HTERT RPE-1 (cell line): ENCODE measurements around the gene SMURF1.

ENCODE experiments used
- in situ Hi-C: fragments of 300-500 bp; cut with MboI; formaldehyde crosslinking; loops from 4 replicates; pipeline ENCODE4 v1.14.3; 2020; ENCODE audit warnings: low sequenced_read_pairs

SMURF1 gene

DNA sequence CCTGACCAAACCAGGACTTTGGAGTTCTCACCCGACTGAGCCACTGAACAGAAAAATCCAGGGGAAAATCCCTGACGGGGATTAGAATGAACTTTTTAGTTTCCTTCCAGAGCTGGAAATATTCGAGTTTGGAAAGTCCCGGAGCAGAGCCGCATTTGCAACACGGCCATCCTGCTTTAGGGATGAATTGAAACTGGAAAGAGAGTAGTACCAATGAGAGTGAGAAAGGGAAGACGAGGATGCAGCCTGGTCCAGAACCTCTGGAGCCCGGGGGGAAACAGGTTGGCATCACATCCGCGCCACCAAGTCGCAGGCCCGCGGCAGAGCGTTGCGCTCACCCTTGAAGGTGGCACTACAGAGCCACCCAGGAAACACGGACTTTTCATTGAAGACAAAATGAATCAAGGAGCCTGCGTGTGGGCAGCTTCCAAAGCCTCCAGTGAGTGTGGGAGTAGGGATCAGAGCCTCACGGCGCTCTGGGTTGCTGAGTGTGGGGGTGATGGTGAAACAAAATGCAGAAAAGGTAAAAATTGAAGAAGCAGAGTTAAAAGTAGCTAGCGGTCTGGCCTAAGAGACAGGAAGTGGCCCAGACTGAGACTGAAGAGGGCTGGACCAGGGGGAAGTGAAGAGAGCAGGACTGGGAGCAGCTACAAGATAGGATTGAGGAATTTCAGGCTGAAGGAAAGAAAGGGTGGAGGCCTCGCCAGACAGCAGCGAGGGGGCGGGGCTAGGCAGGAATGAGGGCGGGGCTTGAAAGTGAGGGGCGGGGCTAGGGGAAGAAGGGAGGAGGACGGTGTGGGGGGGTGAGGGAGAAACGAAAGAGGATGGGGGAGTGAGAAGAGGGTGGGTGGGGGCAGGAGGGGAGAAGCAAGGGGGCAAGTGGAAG lies 1.8 kb downstream of the SMURF1 start:
- in situ Hi-C loops, result no loop called here

DNA sequence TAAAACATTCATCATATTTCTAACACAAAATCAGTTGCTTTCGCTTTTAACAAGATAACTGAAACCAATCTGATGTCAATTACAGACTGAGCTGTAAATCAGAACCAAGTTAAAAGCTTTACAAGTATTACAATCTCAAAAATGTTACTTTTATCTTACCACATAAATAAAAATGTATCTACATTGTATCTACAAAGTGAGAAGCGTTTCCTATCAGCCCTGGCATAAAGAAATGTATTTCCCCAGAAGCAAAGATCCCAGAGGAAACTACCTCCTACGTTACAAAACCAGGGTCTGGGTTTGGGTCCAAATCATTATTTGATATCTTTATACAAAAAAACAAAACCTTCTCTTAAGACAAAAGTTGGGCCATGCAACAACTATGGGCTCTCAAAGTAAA lies 2.6 kb downstream of the SMURF1 start:
- in situ Hi-C loops, result no loop called here

DNA sequence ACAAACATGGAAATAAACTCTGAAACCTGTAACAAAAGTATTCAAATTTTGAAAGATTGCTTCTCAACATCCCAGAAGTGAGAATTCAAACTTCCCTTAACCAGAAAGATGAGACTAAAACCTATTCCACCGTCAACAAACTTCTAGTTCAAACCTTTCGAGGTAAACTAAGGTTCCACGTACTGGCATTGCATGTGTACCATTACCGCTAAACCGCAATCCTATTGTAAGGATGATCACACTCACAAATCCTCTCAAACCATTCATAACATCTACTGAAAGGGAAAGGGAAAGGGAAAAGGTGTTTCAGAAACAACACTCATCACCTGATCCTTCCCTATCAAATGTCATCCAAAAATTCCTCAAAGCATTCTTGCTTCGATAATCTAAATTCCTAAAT lies 3.1 kb downstream of the SMURF1 start:
- in situ Hi-C loops, result no loop called here

DNA sequence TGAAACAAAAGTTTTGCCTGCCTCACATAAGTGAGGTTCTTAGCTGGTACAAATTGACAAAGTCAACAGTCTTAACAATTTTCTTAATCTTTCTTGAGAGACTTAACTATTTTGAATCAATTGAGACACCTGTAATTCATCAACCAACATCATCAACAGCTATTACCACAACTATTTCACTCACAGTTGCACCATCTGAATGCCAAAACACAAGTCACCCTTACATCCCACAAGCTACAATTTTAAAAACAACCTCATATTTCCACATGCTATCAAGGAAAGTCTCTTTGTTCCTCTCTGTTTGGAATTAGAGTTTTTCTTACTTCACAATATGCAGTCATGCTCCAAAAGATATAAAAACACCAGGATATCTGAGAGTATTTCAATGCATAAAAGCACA lies 4.9 kb downstream of the SMURF1 start:
- in situ Hi-C loops, result no loop called here

DNA sequence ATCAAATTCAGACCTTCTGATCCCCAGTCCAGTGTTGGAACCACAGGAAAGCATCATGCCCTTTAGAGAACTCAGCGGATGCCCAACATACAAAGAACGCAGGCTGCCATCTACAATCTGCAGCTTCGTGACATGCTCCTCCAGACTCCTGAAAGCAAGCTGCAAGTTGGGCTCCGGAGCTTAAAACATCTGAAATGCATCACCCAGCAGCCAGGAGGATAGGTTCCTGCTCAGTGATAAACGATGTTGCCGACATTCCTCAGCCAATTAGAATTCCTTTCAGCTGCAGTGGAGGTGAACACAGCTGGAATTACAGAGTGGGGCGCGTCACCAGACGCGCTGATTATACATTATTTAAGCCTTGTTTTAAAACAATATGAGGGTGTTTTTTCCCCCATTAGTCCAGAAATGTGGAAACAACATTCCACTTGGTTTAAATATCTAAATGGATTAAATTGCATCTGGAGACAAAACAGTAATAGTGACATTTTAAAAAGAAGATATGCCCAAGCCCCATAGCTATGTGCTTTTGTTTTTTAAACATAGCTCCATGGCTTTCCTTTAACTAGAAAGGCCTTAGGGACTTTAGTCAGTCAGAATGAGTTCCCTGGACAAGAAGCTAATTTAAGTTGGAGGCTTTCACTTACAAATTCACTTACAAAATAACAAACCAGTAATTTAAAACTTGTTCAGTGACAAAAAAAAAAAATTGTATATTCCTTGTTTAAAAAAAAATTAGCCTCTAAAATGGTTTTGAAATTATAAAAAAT lies 6.3 kb downstream of the SMURF1 start:
- in situ Hi-C loops, result no loop called here

DNA sequence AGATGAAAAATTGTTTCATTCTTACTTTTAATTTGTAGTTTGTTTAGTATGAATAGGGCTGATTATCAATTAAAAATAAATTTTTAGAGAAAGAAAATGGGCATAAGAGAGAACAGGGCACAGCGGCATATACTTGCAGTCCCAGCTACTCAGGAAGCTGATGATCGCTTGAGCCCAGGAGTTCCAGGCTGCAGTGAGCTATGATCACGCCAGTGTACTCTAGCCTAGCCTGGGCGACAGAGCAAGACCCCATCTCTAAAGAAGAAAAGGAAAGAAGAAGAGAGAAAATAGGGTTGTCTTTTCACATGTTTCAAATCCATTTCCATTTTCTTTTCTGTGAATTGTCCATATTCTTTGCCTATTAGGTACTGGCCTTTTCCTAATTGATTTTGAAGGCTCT lies 8.0 kb downstream of the SMURF1 start:
- in situ Hi-C loops, result no loop called here

DNA sequence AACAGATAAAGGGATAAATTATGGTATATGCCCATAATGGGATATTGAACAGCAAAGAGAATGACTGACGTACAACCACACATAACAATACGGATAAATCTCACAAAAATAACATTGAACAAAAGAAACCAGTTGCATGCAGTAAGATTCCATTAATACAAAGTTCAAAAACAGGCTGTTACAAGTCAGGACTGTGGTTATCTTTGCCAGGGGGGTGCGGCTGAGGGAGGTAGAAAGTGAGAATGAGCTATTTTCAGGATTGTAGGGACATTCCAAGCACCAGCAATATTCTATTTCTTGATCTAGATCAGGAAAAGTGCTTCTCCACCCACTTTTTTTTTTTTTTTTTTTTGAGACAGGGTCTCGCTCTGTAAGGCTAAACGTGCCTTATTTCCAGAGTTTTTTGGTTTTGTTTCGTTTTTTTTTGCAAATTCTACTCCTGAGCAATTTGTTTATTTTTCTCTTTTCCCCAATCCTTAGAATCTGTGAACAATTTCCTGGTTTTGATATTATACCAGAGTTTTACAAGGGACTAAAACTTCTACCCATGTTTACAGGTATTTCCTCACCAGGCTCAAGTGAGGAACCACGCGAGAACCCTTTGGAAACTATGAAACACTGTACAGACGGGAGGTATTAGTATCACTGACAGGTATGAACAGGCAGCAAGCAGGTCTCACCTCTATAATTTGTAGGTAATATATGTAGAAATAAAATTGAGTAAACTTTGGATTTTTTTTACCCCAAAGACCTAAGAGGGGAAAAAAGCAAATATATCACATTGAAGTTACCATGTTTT lies 9.9 kb downstream of the SMURF1 start:
- in situ Hi-C loops, result no loop called here

DNA sequence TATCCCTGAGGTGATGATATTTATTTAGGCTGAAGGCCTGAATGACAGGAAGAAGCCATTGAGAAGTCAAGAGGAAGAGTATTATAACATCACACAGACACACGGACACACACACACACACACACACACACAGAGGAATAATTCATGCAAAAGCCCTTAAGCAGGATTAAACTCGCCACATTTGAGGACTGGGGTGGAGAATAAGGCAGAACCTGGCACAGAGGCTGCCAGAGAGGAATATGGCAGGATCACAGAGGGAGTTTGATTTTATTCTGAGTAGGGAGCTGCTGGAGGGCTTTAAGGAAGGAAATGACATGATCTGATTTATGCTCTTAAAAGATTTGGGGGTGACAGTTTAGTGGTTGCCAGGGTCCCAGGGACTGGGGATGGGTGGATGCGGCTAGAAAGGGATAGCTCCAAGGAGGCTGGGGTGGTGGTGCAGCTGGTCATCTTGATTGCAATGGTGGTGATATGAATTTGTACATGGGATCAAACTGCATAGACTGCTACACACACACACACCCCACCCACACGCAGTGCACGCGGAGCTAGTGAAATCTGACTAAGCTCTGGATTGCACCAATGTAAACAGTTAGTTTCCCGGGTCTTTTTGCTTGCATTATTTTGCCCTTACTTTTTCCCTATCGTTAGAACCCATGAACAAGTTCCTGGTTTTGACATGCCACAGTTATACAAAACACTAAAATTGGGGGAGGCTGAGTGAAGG lies 11.2 kb downstream of the SMURF1 start:
- in situ Hi-C loops, result no loop called here

DNA sequence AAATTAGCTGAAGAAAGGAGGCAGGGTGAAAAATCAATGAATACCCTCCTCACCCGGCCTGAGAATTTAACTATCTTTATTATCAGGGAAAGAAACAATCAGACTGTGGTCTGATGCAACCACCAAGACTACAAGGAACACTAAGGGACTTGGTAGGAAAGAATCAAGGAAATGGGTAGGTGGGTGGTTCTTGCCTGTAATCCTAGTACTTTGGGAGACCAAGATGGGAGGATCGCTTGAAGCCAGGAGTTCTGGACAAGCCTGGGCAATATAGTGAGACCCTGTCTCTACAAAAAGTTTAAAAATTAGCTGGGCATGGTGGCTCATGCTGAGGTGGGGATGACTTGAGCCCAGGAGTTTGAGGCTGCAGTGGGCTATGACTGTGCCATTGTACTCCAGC lies 12.6 kb downstream of the SMURF1 start:
- in situ Hi-C loops, result no loop called here

DNA sequence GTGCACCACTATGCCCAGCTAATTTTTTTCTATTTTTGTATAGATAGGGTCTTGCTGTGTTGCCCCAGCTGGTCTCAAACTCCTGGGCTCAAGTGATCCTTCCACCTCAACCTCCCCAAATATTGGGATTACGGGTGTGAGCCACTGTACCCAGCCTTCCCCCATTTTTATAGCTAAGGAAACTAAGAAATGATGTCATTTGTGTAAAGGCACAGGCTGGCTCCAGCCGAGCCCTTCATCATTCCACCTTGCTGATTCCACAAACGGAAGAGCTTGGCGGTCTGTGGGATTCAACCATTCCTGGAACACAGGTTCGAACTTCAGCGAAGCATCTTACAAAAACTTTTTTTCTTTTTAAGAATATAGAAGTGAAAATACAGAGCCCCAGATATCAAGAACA lies 14.4 kb downstream of the SMURF1 start:
- in situ Hi-C loops, result no loop called here

DNA sequence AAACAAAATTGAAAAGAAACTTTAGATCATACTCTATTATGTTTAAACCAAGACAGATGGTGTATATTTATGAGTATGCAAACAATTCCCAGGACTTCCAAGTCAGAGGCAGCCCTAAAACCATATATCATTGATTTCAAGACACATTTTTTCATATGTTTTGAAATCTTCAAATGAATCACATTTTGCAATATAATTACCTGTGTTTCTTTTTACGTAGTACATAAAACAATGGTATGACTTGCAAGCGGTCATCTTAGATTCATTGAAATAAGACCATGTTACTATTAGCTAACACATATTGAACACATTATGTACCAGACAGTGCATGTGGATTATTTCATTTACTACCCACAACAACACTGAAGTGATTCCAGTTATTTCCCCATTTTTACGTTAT lies 14.9 kb downstream of the SMURF1 start:
- in situ Hi-C loops, result no loop called here

DNA sequence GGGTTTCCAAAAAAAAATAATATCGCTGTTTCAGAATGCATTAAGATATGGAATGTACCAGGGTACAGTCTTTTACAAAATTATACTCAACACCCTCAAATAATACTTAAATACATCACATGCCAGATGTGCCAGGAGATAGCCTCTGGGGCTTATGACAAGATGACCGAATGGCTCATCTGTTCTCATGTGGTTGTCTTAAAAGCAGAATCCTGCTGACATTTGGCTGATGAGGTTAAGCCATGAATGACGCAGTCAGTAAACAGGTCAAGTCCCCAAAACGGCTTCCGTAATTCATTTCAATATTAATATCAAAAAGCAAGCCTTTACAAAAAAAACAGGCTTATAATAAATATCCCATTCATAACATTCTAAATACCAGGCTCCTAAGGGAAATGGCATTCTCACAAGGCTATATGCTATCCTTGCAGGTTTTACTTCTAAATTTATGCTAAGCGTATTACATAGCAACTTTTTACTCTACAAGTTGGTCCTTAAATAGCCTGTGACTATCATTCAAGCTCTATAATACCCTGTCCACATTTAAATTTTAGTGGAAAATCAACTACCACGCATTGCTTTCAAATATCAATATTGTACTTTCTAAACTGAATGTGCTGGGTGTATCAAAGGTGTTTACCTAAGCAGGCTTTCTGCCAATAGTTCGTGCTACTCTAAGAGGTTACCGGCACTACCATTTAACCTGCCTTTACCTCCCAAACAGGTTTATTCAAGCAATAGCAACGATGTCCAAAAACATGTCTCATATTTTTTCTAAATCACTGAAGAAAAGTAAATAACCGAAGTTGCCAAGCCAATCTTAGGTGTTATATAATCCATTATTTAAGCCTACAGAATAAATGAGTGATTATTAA lies 15.6 kb downstream of the SMURF1 start:
- in situ Hi-C loops, result no loop called here

DNA sequence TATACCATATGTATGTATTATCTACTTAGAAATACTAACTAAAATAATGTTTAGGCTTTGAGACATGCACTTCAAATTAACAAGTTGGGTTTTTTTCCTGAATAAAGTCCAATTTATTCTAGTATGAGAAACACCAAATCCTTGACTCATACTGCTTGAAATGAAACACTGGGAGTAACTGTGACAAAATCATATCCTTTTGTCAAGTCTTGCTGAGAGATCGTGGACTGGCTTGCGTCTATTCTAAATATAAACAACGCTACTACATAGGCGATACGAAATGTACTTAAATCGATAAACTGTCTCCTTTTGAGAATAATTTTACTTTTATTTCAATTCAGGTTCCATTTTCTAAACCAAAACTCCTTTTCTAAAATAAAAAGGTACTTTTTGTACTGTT lies 16.3 kb downstream of the SMURF1 start:
- in situ Hi-C loops, result no loop called here

DNA sequence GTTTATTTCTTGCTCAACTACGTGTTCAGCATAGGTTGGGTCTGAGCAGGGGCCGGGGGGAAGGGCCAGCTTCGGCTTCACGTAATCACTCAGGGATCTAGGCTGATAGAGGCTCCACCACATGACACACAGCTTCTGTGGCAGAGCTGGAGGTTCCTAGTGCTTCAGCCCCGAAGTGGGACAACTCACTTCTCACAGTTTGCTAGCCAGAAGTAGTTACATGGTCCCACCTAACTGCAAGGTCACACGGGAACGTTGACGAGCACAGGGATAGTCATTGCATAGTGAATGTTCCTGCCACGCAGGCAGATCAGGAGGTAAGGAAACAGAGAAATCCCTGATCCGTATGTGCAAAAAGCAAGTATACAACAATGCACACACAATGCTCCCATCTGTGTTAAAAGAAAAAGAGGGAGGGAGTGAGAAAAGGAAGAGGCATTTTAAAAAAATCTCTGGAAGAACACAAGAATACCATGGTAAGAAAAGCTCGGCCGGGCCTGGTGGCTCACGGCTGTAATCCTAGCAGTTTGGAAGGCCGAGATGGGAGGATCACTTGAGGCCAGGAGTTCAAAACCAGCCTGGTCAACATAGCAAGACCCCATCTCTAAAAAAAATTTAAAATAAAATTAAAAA lies 16.9 kb downstream of the SMURF1 start:
- in situ Hi-C loops, result no loop called here

DNA sequence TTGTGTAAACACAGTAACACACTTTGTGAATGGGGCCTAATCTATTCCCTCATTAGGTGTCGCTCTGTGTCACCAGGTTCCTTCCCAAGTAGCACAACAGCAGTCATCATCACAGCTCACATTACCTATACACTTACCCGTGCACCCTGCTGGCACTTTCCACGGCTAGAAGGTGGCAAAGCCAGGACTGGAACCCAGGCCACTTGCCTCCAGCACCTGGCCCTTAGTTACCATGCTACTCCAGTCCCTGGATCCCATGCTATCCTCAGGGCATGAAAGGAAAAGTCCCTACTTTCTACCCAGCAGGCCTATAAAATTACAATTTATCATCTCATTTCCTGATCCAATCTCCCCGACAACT lies 18.4 kb downstream of the SMURF1 start:
- in situ Hi-C loops, result no loop called here

DNA sequence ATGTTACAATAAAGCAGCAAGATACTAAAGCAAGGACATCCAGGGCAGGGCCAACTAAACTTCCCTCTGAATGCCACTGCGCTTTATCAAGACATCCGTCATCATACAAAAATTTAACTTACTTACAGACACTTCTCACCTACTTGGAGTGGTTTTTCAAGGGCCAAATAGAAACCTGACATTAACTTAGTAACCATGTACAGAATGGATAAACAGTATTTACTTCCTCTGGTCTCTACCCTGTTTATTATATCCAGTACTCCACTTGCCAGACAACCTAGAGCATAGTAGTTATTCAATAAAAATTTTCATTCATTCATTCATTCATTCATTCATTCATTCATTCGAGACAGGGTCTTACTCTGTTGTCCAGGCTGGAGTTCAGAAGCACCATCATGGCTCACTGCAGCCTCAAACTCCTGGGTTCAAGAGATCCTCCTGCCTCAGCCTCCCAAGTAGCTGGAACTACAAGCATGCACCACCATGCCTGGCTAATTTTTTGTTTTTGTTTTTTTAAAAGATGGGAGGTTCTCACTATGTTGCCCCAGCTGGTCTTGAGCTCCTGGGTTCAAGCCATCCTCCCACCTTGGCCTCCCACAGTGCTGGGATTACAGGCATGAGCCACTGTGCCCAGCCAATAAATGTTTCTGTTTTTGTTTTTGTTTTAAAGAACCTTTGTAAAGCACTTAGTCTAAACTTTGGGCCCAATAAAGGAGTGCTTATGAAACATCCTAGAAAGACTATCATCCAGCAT lies 19.0 kb downstream of the SMURF1 start:
- in situ Hi-C loops, result no loop called here

DNA sequence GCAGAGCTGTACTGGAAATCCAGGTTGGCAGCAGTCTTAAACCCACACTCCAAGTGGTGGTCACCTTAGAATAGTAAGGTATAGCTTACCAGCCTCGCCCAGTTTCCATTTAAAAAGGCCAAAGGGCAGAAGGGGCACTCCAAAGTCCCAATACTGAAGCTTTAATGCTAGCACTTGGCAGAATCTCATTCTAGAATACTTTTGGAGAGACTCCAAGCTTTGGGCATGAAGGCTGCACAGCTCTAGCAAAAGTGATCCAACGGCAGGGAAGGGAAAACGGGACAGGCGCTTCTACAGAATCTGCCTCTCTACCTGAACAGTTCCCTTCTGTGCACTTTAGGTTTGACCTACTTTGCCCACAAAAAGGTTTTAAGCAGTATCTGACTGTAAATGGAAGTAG lies 19.7 kb downstream of the SMURF1 start:
- in situ Hi-C loops, result no loop called here

DNA sequence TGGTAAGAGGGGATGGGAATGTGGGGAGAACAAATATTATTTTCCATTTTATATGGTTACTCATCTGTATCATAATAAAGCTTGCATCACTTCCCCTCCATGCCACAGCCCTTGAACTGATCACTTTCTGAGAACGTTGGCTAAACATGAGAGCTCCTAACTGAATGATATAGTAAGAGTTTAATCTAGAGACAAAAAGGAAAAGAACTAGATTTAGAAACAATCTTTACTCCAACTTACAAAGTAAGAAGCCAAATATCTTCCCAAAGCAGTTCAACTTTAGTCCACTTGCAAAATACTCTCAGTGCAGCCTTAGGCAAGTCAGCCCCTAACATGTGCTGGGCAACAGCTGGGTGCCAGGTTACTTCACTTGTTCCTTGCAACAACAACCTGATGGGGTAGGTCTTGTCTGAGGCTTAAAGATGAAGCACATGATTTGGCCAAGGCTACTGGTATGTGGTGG lies 20.3 kb downstream of the SMURF1 start:
- in situ Hi-C loops, result no loop called here

DNA sequence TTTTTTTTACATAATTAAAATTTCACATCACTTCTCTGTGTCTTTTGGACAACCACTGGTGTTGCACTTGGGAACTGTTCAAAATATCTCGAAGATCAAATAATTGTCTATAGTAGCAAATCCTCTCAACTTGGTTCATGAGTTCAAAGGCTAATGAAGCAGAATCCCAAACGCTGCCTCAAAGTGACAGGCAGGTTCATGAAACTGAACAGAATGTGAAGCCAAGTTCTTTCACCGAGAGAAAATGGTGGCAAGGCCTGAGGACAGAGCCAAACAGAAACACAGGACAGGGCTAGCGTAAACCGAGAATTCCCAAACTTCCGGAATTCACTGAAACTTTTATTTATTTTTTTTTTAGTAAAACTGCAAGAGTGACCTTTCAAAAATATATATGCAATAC lies 21.1 kb downstream of the SMURF1 start:
- in situ Hi-C loops, result no loop called here
